Measurements from ENCODE around the gene DISC1. TPM values are rescaled to one million over a fixed set of nuclear protein-coding genes. Genes with fewer than 3 reads are reported as not detected.

The DISC1 gene
- polyA plus RNA-seq, 1 experiment, result 5.4 TPM

DNA sequence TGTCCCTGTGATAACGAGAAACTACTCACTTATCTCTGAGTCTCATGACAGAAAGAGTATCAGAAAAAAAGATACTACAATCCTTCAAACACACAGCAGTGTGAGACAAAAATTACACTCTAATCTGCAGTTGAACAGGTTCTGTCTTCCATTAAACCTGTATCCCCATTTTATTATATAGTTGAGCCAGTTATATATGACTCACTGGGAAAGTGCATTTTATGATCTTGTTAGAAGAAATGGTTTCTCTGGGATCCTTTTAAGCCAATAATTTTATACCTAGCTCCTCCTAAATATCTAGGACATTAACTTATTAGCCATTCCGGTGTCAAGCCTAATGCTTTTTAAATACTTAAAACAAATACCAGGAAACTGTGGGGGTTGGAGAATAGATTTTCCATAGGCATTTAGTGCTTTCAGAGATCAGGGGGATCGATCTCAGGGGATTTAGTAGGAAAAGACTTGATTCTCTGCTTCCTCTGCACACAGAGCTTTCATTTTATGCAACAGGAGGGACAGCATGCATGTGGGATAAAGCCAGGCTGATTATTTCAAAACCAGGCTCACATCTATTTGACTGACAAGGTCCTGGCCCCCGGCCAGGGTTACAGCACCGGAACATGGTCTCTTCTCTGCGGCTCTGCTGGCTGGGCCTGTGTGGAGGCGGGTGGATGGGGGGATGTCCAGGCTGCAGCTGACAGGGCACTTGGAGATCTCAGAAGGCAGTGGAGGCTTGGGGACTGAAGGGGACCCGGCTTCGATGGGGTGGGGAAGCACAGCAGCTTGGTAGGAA lies 310.6 kb downstream of the DISC1 start:
- POLR2A ChIA-PET, result no interaction called here
- CTCF ChIA-PET, result no interaction called here

DNA sequence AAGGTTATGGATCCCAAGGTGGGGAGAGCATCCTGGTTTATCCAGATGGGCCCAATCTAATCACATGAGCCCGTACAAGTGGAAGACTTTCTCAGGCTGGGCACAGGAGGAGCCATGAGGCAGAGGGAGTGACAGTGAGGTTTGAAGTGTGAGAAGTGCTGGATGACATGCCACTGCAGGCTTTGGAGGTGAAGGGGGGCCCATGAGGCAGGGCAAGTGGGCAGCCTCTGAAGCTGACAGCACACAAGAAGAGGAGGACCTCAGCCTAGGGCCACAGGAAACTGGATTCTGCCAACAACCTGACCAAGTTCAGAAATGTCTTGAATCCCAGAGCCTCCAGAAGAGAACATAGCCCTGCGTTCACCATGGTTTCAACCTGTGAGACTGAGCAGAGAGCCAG lies 311.6 kb downstream of the DISC1 start:
- ChIA-PET CTCF (no interaction called here), POLR2A (no interaction called here)
- TF ChIP-seq, protein P1, sequence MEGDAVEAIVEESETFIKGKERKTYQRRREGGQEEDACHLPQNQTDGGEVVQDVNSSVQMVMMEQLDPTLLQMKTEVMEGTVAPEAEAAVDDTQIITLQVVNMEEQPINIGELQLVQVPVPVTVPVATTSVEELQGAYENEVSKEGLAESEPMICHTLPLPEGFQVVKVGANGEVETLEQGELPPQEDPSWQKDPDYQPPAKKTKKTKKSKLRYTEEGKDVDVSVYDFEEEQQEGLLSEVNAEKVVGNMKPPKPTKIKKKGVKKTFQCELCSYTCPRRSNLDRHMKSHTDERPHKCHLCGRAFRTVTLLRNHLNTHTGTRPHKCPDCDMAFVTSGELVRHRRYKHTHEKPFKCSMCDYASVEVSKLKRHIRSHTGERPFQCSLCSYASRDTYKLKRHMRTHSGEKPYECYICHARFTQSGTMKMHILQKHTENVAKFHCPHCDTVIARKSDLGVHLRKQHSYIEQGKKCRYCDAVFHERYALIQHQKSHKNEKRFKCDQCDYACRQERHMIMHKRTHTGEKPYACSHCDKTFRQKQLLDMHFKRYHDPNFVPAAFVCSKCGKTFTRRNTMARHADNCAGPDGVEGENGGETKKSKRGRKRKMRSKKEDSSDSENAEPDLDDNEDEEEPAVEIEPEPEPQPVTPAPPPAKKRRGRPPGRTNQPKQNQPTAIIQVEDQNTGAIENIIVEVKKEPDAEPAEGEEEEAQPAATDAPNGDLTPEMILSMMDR (IDR thresholded peaks at IDR 0.05; ENCODE audit: low read depth, low read length), result no peak

More for the DNA sequence above, 310.6 kb downstream of the DISC1 start:
- Histone ChIP-seq H3K27ac (ENCODE audit: low read depth, low read length) (no peak overlapping the region), H3K9me3 (ENCODE audit: control insufficient read depth, insufficient read depth, low read length) (no peaks in the 10 kb centered on the region), H3K4me3 (ENCODE audit: low read depth, low read length) (no peak overlapping the region), H3K27me3 (ENCODE audit: control insufficient read depth, insufficient read depth, low read length) (no peaks in the 10 kb centered on the region)
- DNase-seq (ENCODE audit: low read depth, low spot score), result no peak
- TF ChIP-seq, protein P1 (IDR thresholded peaks at IDR 0.05; ENCODE audit: low read depth, low read length), result no peak

DNA sequence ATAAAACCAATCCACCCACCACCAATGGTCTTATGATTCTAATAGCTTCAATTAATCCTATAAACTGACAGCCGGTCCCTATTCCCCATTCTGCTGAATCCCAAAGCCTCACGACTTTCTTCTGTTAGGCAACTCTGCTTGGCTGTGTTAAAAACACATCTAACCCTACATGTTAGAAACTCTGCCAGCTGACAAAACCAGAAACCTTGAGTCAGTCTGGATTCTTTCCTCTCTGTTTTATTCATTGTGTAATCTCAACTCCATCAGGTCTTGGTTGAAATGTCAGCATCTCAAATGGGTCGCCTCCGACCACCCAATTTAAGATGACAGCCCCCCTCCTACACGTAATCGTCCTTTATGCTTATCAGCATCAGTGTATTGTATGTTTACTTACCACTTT lies 312.1 kb downstream of the DISC1 start:
- Histone ChIP-seq H3K27ac (ENCODE audit: low read depth, low read length) (no peak overlapping the region), H3K9me3 (ENCODE audit: control insufficient read depth, insufficient read depth, low read length) (no peaks in the 10 kb centered on the region), H3K4me3 (ENCODE audit: low read depth, low read length) (no peak overlapping the region), H3K27me3 (ENCODE audit: control insufficient read depth, insufficient read depth, low read length) (no peaks in the 10 kb centered on the region)
- TF ChIP-seq, protein P1 (IDR thresholded peaks at IDR 0.05; ENCODE audit: low read depth, low read length), result no peak
- no peak for DNase-seq (ENCODE audit: low read depth, low spot score)
- ChIA-PET CTCF (no interaction called here), POLR2A (no interaction called here)

More for the DNA sequence above, 311.6 kb downstream of the DISC1 start:
- H3K27me3 ChIP-seq (ENCODE audit: control insufficient read depth, insufficient read depth, low read length), result no peaks in the 10 kb centered on the region
- H3K27ac ChIP-seq (ENCODE audit: low read depth, low read length), result no peak overlapping the region
- no peaks in the 10 kb centered on the region for H3K9me3 ChIP-seq (ENCODE audit: control insufficient read depth, insufficient read depth, low read length)
- H3K4me3 ChIP-seq (ENCODE audit: low read depth, low read length), result no peak overlapping the region
- DNase-seq (ENCODE audit: low read depth, low spot score), result no peak

DNA sequence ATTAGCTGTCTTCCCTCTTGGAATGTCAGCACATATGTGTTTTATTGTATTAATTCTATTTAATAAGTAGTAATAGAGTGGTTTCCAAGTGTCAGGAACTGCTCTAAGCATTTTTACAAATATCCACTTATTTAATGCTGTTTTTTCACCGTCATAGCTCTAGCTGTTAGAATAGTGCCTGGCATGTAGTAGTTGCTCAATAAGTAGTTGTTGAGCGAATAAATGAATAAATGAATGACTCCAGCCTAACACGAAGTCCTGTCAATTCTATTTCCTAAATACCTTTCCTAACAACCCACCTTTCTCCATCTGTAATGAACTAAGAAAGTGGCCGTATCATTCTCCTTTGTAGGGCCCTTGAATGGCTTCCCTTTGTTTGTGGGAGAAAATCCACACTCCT lies 312.5 kb downstream of the DISC1 start:
- no peak for DNase-seq (ENCODE audit: low read depth, low spot score)
- H3K27me3 ChIP-seq (ENCODE audit: control insufficient read depth, insufficient read depth, low read length), result no peaks in the 10 kb centered on the region
- CTCF ChIA-PET, result no interaction called here
- POLR2A ChIA-PET, result no interaction called here
- H3K9me3 ChIP-seq (ENCODE audit: control insufficient read depth, insufficient read depth, low read length), result no peaks in the 10 kb centered on the region
- no peak overlapping the region for H3K4me3 ChIP-seq (ENCODE audit: low read depth, low read length)
- TF ChIP-seq, protein P1 (IDR thresholded peaks at IDR 0.05; ENCODE audit: low read depth, low read length), result no peak
- H3K27ac ChIP-seq (ENCODE audit: low read depth, low read length), result no peak overlapping the region

DNA sequence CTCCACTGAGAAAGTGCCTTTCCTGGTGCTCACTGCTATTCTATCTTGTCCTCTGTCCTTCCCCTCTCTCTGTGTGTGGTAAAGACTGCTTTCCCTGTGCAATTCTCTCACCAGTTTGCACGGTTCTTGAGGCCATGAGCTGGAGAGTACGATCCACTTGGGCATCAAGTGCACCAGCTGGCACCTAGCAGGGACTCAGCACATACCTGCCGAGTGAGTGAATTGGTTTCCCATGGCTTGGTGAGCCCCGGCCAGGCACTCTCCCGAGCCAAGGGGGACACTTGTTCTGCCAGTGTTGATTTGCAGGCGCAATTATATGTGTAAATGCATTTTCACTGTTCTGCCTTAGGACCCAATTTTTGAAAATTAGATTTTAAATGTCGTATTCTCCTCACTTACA lies 313.5 kb downstream of the DISC1 start:
- DNase-seq (ENCODE audit: low read depth, low spot score), result no peak
- POLR2A ChIA-PET, result no interaction called here
- H3K9me3 ChIP-seq (ENCODE audit: control insufficient read depth, insufficient read depth, low read length), result no peaks in the 10 kb centered on the region
- TF ChIP-seq, protein P1 (IDR thresholded peaks at IDR 0.05; ENCODE audit: low read depth, low read length), result no peak
- CTCF ChIA-PET, result no interaction called here
- no peaks in the 10 kb centered on the region for H3K27me3 ChIP-seq (ENCODE audit: control insufficient read depth, insufficient read depth, low read length)
- no peak overlapping the region for H3K4me3 ChIP-seq (ENCODE audit: low read depth, low read length)
- H3K27ac ChIP-seq (ENCODE audit: low read depth, low read length), result no peak overlapping the region
